Right forelimb (tissue), 1 donor: ENCODE measurements around the gene UBIAD1.
"Not testable (repeated sequence)": the region's sequence is repeated elsewhere in the genome, so short reads cannot be mapped to it uniquely, and the experiment has no call there.

Source experiments
- DNase-seq: peaks from one replicate; pipeline ENCODE4 v3.0.0-alpha.2; 2018

The UBIAD1 gene, protein sequence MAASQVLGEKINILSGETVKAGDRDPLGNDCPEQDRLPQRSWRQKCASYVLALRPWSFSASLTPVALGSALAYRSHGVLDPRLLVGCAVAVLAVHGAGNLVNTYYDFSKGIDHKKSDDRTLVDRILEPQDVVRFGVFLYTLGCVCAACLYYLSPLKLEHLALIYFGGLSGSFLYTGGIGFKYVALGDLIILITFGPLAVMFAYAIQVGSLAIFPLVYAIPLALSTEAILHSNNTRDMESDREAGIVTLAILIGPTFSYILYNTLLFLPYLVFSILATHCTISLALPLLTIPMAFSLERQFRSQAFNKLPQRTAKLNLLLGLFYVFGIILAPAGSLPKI

DNA sequence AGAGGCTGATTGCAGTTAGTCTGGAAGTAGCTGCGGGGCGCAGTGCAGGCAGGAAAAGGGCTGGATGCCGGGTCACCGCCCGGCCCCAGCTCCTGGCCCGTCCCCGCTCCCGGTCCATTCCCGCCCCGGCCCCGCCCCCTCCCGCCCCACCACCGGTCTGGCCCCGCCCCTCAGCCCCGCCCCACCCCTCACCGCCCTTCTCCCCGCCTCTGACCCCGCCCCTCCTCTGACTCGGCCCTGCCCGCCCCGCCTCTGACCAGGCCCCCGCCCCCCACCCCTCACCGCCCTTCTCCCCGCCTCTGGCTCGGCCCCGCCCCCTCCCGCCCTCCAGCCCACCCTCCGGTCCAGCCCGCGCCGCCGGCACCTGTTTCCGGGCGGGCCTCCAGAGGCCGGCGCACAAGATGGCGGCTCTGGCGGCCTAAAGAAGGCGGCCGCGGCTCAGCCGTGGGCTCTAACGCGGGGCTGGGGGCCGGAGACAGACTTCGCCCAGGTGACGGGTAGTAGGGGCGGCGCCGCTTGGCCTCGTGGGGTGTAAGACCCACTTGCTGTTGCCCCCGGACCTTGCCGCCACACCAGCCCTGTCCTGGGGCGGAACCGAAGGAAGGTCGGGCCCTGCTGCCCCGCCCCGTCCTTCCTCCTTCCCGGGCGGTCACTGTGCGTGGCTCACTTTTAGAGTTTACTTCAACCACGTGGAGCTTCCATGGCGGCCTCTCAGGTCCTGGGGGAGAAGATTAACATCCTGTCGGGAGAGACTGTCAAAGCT lies at the start of gene UBIAD1:
UBIAD1 (plus strand) TSS at position 367 of the 763 bp plus-strand sequence; CDS start at position 701, 334 bp downstream.
- peak; percentile 95 for DNase-seq

DNA sequence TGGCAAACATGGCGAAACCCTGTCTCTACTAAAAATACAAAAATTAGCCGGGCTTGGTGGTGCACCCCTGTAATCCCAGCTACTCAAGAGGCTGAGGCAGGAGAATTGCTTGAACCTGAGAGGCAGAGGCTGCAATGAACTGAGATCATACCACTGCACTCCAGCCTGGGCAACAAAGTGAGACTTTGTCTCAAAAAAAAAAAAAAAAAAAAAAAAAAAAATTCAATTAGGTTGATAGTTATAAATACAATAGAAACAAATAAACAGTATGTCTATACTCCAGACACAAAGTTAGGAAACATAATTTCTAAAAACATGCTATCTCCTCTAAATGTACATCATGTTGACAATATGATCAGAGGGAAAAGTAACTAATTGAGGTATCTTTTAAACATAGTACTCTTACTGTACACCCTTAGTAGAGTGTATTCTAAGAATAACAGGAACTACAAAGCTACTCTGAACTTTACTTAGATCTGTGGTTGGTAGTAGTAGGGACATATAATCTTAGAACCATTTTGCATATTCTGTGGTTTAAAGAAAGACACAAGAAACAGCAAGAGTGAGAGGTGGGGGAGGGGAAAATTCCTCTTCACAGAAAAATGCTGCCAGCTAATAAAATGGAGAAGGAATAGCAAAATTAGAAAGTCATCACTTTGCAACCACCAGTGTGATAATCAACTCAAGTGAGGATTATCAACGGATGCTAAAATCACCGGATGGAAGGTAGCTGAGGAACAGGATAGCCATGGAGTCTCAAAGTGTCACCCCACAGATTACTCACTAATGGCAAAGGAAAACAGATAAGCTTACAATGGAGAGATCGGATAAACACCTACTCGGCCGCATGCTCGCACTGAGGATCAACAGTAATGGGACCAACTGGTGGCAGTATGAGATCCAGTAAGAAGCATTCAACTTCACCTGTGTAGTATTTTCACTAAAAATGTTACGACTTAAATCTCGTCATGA lies 45.6 kb upstream of the UBIAD1 start:
- no peak for DNase-seq

DNA sequence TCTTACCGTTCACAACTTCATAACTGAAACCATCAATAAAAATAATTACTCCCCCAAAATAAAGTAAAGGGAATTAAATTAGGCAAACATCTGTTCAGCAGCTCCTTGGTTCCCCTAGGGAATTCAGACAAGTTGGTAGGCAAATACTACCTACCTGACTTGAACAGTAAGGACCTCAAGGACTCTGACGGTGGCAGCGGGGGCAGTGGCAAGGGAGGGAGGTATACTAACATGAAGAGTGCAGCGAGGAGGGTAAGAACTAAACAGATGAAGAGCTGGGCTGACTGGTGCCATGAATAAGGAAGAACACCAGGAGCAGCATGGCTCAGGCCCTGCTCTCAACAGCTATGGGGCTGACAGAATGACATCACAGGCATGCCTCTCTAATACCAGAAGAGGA lies 43.8 kb upstream of the UBIAD1 start:
- DNase-seq: no peak

DNA sequence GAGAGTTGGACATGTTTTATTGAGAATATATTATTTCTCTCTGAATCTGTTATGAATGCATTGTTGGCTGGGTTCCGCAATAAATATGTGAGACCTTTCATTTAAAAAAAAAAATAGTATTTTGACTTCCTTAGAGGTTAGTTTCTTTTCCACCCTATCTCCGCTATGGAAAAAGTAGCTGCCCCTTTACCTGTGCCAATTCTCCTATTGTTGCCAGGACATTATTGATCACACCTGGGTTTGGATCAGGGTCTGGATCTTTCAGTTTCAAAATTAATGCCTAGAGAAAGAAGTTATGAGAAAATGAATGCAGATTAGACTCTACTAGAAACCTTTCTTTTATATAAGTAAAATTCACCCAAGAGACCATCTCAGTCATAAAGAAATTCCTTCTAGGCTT lies 39.8 kb upstream of the UBIAD1 start:
- no peak for DNase-seq

- no peak for DNase-seq
Measured at GRCh38 chr1:11237356-11237755, 35.6 kb upstream of the UBIAD1 start.

GRCh38 chr1:11238311-11238710 lies 34.7 kb upstream of the UBIAD1 start:
- no peak for DNase-seq

- no peak for DNase-seq
Measured at GRCh38 chr1:11245248-11245647, 27.8 kb upstream of the UBIAD1 start.

- DNase-seq: no peak
Measured at GRCh38 chr1:11245904-11246719, 26.9 kb upstream of the UBIAD1 start.

DNA sequence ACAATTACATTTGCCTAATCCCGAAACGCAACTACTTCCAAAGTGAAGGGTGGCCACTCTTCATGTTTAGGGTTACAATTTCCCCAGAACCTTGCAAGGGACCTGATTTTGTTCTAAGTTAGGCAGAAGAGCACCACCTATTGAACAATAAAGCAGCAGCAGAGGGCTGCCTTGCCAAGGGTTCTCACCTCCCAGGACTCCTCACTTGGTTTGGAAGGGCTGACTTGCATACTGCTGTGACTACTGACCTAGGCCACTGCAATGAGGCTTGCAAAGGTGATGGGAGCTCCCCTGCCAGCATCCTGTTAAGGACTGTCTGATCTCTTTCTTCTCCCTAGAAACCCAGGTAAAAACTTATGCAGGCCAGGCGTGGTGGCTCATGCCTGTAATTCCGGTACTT lies 24.8 kb upstream of the UBIAD1 start:
- no peak for DNase-seq

GRCh38 chr1:11252538-11252937 lies 20.5 kb upstream of the UBIAD1 start:
- DNase-seq: no peak

- no peak for DNase-seq
Measured at GRCh38 chr1:11253226-11253625, 19.8 kb upstream of the UBIAD1 start.

DNA sequence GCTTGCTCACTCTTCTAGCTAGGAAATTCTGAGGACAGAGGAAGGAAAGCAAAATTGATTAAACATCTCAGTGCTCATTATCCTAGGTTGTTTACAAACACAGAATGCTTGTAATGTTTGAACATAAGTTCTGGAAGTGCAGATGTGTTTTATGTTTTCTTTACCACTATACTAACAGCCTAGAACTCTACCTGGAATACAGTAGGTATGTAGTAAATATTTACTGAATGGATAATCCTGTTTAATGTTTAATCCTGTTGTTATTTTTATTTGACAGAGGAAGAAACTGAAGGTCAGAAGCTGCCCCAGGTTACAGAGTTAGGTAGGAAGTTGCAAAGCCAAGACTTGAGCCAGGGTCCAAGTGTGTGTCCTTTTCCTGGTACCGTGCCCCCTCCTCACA lies 16.7 kb upstream of the UBIAD1 start:
- no peak for DNase-seq

DNA sequence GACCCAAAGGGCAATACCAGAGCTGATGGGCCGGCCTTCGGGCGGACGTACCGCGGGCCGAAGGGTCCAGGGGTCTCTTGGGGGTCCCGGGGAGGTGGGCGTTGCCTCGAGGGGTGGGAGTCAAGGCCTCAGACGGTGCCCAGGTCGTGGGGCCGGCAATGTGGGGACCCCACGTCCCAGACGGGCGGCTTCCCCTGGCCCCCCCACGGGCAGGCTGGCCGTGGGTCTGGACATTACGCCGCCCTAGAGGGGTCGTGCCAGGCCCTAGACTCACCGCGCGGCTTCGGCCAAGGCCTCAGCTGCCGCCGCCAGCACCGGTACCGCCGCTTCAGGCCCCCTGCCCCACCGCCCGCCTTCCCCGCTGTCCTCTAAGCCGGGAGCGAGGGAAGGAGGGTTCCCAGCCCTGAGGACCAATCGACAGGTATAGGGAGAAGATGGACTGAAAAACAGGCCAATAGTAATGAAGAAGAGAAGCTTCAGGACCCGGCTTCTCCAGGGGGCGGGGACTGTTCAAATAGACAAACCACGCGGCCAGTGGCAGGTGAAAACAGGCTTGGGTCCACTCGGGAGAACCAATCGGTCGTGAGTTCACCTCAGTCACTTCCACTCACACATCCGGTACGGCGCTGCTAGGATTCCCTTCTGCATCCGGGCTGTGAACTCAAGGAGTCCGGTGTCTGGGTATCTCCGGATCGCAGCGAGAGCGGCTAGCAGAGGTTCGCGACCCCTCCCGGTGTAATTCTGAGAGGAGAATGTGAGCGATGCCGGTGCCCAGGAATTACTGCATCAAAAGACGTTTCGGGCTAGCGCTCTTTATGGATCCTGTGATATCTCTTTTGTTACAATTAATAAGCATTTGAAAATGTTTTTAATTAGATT lies 10.6 kb upstream of the UBIAD1 start, which contains the start of gene MTOR:
MTOR (minus strand) TSS at position 381 of the 879 bp plus-strand sequence. CDS start 3,142 bp downstream, outside the sequence.
- peak; percentile 97 for DNase-seq

- DNase-seq: no peak
Measured at GRCh38 chr1:11266268-11267074, 6.5 kb upstream of the UBIAD1 start.

- not testable (repeated sequence) for DNase-seq
Measured at GRCh38 chr1:11267350-11268337, 5.4 kb upstream of the UBIAD1 start.

DNA sequence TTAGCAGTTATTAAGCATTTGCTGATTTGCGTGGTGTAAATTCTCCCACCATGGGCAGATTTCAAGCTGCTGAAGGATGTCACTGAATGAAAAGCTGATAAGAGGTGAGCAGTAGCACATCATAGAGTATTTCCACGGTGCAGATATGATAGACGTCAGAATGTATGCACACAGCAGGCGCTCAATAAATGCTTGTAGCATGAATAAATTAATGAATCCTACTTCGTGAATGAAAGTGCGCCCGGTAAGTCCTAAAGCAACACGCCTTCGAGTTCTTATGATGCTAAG lies 510 bp upstream of the UBIAD1 start:
- DNase-seq: no peak

DNA sequence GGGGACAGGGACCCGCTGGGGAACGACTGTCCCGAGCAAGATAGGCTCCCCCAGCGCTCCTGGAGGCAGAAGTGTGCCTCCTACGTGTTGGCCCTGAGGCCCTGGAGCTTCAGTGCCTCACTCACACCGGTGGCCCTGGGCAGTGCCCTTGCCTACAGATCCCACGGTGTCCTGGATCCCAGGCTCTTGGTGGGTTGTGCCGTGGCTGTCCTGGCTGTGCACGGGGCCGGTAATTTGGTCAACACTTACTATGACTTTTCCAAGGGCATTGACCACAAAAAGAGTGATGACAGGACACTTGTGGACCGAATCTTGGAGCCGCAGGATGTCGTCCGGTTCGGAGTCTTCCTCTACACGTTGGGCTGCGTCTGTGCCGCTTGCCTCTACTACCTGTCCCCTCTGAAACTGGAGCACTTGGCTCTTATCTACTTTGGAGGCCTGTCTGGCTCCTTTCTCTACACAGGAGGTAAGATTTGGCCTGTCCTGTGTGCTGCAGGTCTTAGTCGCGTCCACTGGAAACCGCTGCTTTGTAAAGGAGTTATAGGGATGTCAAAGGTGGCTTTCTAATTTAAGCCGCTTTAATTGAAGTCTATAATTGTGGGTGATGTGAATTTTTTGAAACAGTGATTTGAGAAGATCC lies 717 bp downstream of the UBIAD1 start:
- DNase-seq: no peak

DNA sequence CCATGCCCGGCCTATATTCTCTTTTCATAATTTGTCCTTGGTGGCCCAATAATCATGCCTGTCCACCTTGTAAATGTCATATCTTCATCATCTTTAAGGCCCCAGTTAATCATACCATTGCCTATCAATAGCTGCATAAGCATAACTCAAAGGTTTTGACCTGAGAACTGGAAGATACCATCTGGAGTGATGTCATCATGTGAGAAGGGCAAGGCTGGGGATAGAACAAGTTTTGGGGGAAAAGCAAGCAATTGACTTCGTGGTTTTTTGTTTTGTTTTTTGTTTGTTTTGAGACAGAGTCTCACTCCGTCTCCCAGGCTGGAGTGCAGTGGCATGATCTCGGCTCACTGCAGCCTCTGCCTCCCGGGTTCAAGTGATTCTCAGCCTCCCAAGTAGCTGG lies 6.2 kb downstream of the UBIAD1 start:
- DNase-seq: no peak

- DNase-seq: no peak
Measured at GRCh38 chr1:11279630-11280029, 6.6 kb downstream of the UBIAD1 start.
